A673 (cell line): ENCODE results near the gene USP25. TPM values are rescaled to one million over a fixed set of nuclear protein-coding genes. Genes with fewer than 3 reads are reported as not detected.

Source experiments
- BruUV-seq: library from RNA; stranded (reverse); fragments of 400-500 nt; replicated peaks from 2 replicates; lab custom pipeline; 2021; lab: Mats Ljungman, UMichigan
- CTCF ChIA-PET: fragments of 300-600 bp; sonication (Branson Sonifier 250); formaldehyde crosslinking; loops from one replicate; lab custom pipeline; 2022; ENCODE audit warnings: antibody characterized with exemption; lab: Charles Lee
- POLR2A ChIA-PET: fragments of 300-600 bp; sonication (Branson Sonifier 250); formaldehyde crosslinking; loops from one replicate; lab custom pipeline; 2022; ENCODE audit warnings: antibody characterized with exemption; ENCODE audit not compliant: low non-redundant PET; lab: Charles Lee
- DNase-seq: peaks from one replicate; pipeline ENCODE4 v3.0.0-alpha.2; 2015; ENCODE audit warnings: low spot score
- H3K27ac ChIP-seq: fragments of 200-600 bp; sonication (generic); 2 replicates; pipeline ENCODE4 v1.5.1; 2016; ENCODE audit warnings: mixed run types, low read depth, mild to moderate bottlenecking, mixed read lengths, antibody characterized with exemption, low read length; ENCODE audit not compliant: poor library complexity, severe bottlenecking
- H3K27me3 ChIP-seq: fragments of 200-600 bp; sonication (generic); replicated peaks from 2 replicates; pipeline ENCODE4 v1.6.1; 2017; ENCODE audit warnings: mixed run types, low read depth, mild to moderate bottlenecking, mixed read lengths, antibody characterized with exemption, low read length; ENCODE audit not compliant: insufficient read depth, poor library complexity
- H3K36me3 ChIP-seq: fragments of 200-600 bp; sonication (generic); 2 replicates; pipeline ENCODE4 v1.6.1; 2016; ENCODE audit warnings: mixed run types, mild to moderate bottlenecking, mixed read lengths, antibody characterized with exemption, low read length; ENCODE audit not compliant: insufficient read depth, poor library complexity, severe bottlenecking
- H3K4me1 ChIP-seq: fragments of 200-600 bp; sonication (generic); 2 replicates; pipeline ENCODE4 v1.6.1; 2017; ENCODE audit warnings: mixed run types, mild to moderate bottlenecking, mixed read lengths, antibody characterized with exemption, low read length; ENCODE audit not compliant: insufficient read depth, poor library complexity, severe bottlenecking
- H3K4me3 ChIP-seq: fragments of 200-600 bp; sonication (generic); 2 replicates; pipeline ENCODE4 v1.5.1; 2016; ENCODE audit warnings: low read depth, mixed run types, mild to moderate bottlenecking, mixed read lengths, low read length; ENCODE audit not compliant: poor library complexity, severe bottlenecking
- H3K9me3 ChIP-seq: fragments of 200-600 bp; sonication (generic); 2 replicates; pipeline ENCODE4 v1.6.1; 2016; ENCODE audit warnings: mixed run types, low read depth, mild to moderate bottlenecking, mixed read lengths, antibody characterized with exemption, low read length; ENCODE audit not compliant: poor library complexity, severe bottlenecking
- EZH2 ChIP-seq: fragments of 200-600 bp; sonication (generic); IDR thresholded peaks from 2 replicates; pipeline ENCODE4 v1.6.1; 2017; ENCODE audit warnings: borderline replicate concordance, low read depth, mild to moderate bottlenecking, mixed read lengths, antibody characterized with exemption, low read length; ENCODE audit not compliant: poor library complexity, severe bottlenecking
- intact Hi-C: fragments of 100-400 bp; cut with micrococcal nuclease; formaldehyde crosslinking; loops from one replicate; pipeline ENCODE4 v1.10.0; 2022; ENCODE audit not compliant: unreplicated experiment
- total RNA-seq: library from RNA; stranded (reverse); gene quantifications from 2 replicates; pipeline ENCODE4 v1.2.3, GENCODE V29; 2021
- TF ChIP-seq, protein P1 (sequence below): fragments of 300-800, 200-600 bp; sonication (generic); conservative IDR thresholded peaks from 2 replicates; pipeline ENCODE4 v1.5.1; 2017; ENCODE audit warnings: low read depth, mild to moderate bottlenecking, antibody characterized with exemption, low read length, moderate library complexity, mixed read lengths

Gene USP25
- total RNA-seq, 1 experiment from 2014 or later, result 27.5 TPM

- H3K27ac ChIP-seq, result no peak overlapping the region
- POLR2A ChIA-PET, result no interaction called here
- intact Hi-C loops, result no loop called here
These were observed 119.1 kb downstream of the USP25 start for GRCh38 chr21:15848634-15849560.

GRCh38 chr21:15849927-15850326 is 120.1 kb downstream of the USP25 start:
- no peak for TF ChIP-seq EZH2
- TF ChIP-seq, protein P1, sequence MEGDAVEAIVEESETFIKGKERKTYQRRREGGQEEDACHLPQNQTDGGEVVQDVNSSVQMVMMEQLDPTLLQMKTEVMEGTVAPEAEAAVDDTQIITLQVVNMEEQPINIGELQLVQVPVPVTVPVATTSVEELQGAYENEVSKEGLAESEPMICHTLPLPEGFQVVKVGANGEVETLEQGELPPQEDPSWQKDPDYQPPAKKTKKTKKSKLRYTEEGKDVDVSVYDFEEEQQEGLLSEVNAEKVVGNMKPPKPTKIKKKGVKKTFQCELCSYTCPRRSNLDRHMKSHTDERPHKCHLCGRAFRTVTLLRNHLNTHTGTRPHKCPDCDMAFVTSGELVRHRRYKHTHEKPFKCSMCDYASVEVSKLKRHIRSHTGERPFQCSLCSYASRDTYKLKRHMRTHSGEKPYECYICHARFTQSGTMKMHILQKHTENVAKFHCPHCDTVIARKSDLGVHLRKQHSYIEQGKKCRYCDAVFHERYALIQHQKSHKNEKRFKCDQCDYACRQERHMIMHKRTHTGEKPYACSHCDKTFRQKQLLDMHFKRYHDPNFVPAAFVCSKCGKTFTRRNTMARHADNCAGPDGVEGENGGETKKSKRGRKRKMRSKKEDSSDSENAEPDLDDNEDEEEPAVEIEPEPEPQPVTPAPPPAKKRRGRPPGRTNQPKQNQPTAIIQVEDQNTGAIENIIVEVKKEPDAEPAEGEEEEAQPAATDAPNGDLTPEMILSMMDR, result no peak
- Histone ChIP-seq H3K27me3 (no peaks in the 10 kb centered on the region), H3K9me3 (no peaks in the 10 kb centered on the region), H3K27ac (no peak overlapping the region), H3K4me3 (no peak overlapping the region), H3K36me3 (no peaks in the 10 kb centered on the region), H3K4me1 (no peaks in the 10 kb centered on the region)
- intact Hi-C loops, result no loop called here
- CTCF ChIA-PET, result no interaction called here
- BruUV-seq, result no TSS peak
- POLR2A ChIA-PET, result no interaction called here
- no peak for DNase-seq

More at GRCh38 chr21:15848634-15849560, 119.1 kb downstream of the USP25 start:
- BruUV-seq, result no TSS peak
- CTCF ChIA-PET, result no interaction called here
- DNase-seq, result no peak
- Histone ChIP-seq H3K4me1 (peaks cover 4% of the 10 kb centered on the region), H3K9me3 (no peaks in the 10 kb centered on the region), H3K27me3 (no peaks in the 10 kb centered on the region), H3K4me3 (no peak overlapping the region), H3K36me3 (no peaks in the 10 kb centered on the region)
- TF ChIP-seq, protein P1, result no peak
- TF ChIP-seq EZH2, result no peak

- BruUV-seq, result no TSS peak
- intact Hi-C loops, result no loop called here
- no peak overlapping the region for H3K4me3 ChIP-seq
- no peak for TF ChIP-seq EZH2
- no peaks in the 10 kb centered on the region for H3K4me1 ChIP-seq
- H3K36me3 ChIP-seq, result no peaks in the 10 kb centered on the region
- H3K9me3 ChIP-seq, result no peaks in the 10 kb centered on the region
- no peak overlapping the region for H3K27ac ChIP-seq
- ChIA-PET CTCF (no interaction called here), POLR2A (no interaction called here)
- H3K27me3 ChIP-seq, result no peaks in the 10 kb centered on the region
- no peak for DNase-seq
These were observed 120.9 kb downstream of the USP25 start for GRCh38 chr21:15850645-15851044.
